HG03460 (cell line): ENCODE measurements around the gene RPL9.
"Not testable (repeated sequence)": the region's sequence is repeated elsewhere in the genome, so short reads cannot be mapped to it uniquely, and the experiment has no call there.

ENCODE experiments used
- ATAC-seq: cut with Tn5 transposase; IDR thresholded peaks from one replicate; pipeline ENCODE4 v1.9.1; 2021; ENCODE audit not compliant: unreplicated experiment

Gene RPL9

DNA sequence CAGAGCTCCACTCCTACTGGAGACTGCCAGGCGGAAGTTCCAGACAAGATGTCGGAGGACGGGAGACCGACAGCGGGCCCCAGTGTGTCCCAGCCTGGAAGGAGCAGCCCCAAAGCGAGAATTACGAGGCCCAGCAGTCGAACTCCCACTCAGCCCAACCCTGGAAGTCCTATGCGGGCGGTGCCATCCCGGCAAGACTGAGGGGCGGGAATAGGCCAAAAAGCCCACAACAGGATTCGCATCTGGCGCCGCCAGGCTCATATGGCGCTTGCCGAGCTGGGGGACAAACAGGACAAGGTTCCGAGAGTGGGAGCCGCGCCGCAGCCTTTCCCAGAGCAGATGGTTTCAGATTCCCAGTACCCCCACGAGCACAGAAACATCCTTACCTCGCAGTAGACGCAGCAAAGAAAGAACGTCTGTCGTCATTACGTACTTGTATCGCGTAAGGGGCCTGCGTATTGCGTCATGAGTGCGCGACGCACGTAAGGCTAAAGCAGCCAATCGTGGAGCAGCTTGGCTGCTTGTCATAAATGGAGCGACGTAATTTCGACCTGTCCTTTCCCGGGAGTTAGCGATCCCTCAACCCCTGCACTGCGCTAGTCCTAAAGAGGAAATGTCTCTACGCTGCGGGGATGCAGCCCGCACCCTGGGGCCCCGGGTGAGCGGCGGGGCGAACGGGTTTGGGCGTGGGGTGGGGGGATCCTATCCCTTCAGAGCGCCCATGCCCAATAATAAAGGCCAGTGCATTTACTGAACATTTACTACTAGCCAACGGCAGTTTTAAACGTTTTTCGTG is at the start of gene RPL9, which contains the start of gene LIAS:
Gene RPL9, minus strand, starts transcription at position 418 of the 796 bp plus-strand sequence. CDS start 483 bp downstream, outside the sequence.
Gene LIAS, plus strand, starts transcription at position 552 of the 796 bp plus-strand sequence. Its CDS starts 62 bp downstream, at position 614.
- ATAC-seq, result peak; percentile 74

DNA sequence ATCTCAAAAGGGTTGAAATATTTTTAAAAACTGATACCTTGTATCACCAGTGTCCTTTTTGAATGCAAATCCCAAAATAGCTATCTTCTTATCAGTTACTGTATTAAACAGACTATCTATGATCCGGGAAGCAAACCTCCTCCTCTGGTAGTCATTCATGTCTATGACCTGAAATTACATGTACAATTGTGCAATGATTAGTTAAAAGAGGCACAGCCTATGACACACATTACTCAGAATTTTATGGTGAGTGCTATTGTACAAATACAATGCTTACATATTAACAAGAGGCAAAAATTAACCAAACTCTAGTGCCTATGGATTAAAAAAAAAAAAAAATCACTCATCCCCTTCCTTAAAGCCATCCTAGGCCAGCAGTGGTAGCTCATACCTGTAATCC is 46.9 kb upstream of the RPL9 start:
- no peak for ATAC-seq

DNA sequence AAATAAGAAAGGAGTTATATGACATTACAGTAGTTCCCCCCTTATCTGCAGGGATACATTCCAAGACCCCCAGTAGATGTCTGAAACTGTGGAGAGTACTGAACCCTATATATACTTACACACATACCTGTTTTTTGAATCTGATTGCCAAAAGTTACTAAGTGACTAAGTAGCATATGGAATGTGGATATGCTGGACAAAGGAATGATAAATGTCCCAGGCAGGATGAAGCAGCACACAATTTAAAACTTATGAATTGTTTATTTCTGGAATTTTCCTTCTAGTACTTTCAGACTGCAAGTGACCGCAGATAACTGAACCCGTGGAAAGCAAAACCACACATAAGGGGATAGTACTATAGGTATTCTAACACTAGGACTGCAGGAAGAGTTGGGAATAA is 45.8 kb upstream of the RPL9 start:
- ATAC-seq, result no peak

DNA sequence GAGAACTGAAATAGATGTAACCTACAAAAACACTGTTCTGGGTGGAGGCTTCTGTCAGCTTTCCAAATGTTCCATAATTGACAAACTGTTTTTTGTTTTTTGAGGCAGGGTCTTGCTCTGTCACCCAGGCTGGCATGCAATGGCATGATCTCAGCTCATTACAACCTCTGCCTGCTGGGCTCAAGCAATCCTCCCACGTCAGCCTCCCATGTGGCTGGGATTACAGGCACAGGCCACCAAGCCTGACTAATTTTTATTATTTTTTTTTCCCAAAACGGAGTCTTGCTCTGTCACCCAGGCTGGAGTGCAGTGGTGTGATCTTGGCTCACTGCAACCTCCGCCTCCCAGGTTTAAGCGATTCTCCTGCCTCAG is 43.9 kb upstream of the RPL9 start:
- not testable (repeated sequence) for ATAC-seq

DNA sequence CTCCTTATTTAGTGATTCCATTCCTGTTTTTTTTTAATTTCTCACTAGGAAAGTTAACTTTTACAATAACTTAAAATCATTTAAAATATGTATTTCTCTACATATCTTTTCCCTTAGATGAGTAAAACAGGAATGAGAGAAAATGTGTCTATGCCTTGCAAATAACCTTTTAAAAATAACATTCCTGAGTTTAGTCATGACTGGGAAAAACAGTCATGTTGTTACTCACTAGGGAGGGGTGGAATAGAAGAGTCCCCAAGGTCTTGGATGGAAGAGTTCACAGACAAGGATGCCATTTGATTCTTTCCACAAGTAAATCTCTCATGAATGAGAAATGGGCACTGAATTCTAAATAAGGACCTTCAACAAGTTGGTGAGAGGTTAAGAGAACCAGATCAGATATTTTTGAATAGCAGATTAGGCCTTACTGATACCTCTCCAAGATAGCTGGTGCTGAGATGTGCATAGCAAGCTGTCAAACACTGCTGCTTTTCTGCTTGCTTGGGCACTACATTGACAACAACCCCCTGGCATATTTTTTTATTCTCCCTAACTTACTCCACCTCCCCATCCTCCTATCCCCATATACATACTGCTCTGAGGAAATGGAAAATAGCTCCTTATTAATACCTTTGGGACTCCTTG is 43.4 kb upstream of the RPL9 start:
- no peak for ATAC-seq

DNA sequence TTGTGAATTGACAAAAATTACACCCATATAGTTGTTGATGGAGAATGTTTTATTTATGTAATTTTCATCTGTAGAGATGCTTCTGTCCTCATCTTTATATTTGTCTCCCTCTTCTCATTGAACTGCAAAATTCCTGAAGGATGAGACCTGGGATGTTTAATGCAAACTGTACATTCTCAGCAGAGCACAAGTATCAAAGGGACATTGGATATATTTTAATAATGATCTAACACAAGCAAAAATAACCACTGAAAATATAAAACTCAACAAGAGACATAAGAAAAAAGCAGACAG is 40.0 kb upstream of the RPL9 start:
- ATAC-seq, result no peak

DNA sequence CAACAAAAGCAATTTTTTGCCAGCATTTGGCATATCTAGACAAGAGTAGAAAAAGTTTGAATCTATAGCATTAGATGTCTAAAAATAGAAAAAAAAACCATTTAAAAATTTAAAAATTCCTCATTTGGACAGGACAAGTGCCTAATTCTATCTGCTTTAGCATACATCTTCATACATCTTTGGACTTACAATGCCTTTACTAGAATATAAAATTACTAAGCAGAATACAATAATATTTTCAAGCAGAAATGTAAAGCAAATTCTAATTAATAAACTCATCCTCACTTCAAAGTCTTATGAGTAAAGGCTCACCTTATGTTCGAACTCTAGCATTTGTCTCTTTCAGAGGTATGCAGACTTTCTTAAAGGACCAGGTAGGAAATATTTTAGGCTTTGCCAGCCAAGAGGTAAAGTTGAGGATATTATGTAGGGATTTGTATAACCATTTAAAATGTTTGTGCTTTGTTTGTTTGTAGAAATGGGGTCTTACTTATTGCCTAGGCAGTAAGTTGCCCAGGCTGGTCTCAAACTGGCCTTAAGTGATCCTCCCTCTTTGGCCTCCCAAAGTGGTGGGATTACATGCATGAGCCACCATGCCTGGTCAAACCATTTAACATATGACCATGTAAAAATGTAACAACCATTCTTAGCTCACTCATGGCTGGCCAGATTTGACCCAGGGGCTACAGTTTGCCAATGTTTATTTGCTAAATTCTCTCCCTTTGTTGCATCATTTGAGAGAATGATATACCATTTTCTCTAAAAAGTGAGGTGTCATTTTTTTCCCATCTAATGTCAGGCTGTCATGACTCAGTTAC is 39.4 kb upstream of the RPL9 start:
- no peak for ATAC-seq

DNA sequence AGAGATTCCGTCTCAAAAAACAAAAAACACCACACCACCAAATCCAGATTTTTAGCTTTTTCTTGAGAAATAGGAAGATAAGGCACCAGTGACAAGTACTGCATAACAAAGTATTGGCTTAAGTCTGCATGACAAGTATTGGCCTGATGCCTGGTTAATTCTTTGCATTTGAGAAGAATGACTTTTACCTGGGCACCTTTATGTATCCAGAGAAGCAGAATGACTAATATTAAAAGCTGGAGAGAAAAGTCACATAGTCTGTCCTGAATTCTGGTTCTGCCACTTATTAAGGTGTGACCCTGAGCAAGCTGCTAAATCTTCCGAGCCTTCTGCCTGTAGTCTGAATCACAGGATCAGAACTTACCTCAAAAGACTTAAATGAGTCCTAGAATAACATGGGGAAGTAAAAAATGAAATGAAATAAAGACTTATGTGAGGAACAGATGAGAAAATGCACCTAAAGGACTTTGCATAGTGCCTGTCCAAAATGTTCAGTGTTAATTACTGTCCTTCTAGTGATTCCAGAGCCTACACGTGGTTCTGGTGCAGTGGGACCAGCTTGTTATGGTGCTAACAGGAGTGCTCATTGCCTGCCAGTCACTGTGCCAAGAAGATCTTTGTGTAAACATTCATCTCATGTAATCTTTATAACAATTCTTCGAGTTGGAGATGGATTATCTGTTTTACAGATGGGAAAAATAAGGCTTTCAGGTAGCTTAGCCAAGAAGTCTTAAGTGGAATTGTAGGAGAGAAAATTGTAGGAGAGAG is 36.9 kb upstream of the RPL9 start:
- ATAC-seq, result no peak

DNA sequence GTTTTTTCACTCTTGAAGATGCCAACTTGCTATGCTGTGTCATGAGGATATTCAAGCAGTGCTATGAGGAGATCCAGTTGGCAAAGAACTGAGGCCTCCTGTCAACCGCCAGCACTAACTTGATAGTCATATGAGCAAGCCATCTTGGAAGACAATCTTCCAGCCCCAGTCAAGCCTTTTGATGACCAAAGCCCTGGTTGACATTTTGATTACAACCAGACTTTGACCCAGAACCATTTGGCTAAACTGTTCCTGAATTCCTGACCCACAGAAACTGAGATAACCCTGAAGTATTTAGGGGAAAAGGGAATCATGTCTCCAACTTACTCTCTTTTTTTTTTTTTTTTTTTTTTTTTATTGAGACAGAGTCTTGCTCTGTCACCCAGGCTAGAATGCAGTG is 35.6 kb upstream of the RPL9 start:
- ATAC-seq, result no peak

DNA sequence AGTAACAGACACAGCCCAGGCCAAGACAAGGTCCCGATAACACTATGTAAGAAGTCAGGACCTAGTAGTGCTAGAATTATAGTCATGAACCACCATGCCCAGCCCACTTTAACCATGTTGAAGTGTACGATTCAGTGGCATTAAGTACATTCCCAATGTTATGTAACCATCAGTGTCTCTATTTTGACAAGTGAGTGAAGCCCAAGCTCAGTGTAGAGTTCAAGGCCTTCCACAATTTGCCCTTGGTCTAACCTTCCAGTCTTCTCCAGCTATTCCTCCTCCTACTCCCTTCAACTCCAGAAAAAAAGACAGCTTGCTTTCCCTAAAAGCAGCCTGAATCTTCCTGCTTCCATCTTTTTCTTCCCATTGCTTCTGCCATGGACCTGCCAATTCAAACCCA is 31.6 kb upstream of the RPL9 start:
- no peak for ATAC-seq

DNA sequence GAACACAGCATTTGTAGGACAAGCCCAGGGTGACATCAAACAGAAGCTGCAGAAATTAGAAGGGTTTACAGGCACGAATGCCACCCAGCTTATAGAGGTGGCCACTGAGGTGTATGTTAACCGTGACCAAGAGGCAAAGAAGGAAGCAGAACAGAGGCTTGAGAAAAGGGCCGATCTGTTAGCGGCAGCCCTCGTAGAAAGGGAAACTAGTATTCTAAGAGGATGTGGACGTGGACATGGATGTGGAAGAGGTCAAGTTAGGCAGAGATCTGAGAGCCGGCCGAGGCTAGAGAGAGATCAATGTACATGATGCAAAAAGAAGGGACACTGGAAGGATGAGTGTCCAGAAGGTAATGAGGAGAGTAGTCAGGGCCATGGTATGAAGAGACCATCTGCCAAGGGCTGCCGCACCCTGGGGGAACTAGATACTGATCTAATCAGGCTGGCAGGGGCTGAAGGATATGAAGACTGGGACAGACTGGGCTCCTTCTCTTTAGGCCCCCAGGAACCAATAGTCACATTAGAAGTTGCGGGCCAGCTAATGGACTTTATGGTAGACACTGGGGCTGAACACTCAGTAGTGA is 27.6 kb upstream of the RPL9 start:
- ATAC-seq, result no peak

DNA sequence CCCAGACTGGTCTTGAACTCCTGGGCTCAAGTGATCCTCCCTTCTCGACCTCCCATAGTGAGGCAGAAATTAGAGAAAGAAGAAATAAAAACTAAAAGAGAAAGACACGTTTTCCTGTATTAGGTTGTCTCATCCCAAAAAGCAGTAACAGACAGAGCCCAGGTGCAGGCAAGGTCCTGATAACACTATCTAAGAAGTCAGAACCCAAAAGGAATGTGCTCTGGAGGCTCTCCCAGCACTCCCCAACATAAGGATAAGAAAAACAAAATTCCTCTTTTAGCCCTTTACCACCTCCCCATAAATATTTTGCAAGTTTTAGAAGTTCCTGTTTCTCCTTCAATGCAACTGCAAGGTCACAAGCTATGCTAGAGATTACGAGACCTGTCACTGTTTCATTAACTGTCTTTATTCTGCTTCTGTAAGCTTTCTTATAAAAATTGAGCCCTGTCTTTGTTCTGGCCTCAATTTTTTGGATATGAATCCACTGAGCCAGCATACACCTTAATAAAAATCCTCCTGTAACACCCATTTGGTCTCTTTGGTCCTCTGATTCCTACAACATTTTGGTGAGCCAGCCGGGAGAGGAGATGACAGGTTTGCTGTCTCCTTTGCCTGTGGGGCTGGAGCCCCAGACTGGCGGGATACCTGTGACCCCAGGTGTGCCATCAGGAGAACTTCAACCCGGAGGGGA is 26.0 kb upstream of the RPL9 start:
- no peak for ATAC-seq

DNA sequence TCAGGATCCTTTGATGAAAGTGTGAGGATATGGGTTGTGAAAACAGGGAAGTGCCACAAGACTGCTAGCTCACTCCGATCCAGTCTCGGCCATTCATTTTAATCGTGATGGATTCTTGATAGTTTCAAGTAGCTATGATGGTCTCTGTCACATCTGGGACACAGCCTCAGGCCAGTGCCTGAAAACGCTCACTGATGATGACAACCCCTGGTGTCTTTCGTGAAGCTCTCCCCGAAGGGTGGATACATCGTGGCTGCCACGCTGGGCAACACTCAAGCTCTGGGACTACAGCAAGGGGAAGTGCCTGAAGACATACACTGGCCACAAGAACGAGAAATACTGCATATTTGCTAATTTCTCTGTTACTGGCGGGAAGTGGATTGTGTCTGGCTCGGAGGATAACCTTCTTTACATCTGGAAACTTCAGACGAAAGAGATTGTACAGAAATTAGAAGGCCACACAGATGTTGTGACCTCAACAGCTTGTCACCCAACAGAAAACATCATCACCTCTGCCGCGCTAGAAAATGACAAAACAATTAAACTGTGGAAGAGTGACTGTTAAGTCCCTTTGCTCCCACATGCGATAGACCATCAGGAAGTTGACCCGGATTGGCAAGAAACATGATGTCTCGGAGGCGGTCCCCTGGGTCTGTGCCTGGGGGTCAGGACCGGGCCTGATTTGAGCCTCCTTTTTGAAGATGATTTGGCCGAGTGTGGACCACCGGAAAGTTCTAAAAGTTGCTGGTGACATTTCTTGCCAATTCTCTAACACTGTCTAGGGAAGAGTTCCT is 22.4 kb upstream of the RPL9 start:
- no peak for ATAC-seq

DNA sequence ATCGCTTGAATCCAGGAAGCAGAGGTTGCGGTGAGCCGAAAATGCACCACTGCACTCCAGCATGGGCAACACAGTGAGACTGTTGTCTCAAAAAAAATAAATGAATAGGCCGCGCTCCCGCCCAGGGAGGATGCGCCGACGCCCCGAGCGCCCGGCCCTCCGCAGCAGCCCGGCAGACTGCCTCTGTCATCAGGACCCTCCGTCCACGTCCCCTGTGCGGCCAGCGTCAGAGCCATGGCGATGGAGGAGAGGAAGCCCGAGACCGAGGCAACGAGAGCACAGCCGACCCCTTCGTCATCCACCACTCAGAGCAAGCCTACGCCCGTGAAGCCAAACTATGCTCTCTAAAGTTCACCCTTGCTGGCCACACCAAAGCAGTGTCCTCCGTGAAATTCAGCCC is 21.5 kb upstream of the RPL9 start:
- no peak for ATAC-seq

DNA sequence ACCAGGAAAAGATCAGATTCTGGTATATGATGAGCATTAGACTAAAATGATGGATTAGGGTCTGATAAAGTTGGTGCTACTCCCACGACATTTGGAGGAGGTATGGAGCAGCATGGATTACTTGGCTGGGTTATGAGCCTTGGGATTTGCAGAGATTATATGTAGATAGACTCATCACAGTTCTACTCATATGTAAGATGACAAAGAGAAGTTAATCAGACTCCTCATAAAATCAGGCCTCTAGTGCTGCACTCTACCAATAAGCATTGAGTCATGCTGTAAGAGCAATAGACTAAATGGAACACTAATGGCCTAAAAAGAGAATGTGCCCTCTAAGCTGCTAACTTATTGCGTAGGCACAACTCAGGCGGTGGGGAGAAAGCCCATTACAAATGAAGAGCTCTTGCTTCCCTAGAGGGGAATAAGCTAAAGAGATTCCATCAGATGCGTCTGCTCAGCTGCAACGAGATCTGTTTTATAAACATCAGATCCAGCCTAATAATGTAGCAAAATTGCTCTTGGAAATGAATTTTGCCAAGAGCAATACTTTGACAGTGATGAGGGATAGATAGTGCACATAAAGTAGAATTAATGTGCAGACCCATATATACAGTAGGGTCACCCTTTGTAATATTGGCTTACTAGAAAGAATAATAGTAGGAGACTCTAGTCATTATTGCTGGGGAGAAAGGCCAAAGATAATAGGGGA is 17.6 kb upstream of the RPL9 start:
- ATAC-seq, result no peak

DNA sequence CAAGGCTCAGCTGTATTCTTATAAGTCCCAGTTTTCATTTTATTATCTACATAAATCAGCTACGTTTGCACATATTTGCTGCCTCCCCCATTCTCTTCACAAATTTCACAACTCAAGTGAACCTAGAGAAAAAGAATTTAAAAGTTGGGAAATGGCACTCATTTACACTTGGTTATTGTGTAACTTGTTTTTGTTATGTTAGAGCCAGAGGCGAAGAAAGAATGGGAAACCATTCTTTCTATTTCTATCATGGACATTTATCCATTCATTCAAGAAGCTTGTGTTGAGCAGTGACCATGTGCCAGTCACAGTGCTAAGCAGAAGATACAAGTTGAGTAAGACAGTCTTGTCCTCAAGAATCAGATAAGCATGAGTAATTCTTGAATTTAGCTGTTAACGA is 13.7 kb upstream of the RPL9 start:
- ATAC-seq, result no peak

DNA sequence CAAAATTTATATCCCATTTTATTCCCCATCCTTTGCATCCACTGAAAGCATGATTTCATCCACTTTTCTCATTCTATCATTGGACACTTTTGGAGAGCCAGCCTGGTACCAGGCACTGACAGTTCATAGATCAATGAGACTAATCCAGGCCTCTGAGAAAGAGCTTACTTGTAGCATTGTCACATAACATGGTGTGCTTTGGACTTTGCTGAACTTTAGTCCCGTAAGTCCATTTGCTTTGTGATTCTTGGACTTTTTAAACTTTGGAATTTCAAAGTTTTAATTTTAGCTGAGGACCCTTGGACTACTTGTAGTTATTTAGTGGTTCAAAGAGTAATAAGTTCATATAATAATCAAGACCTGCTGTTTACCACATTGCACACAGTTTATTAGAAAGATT is 11.7 kb upstream of the RPL9 start:
- ATAC-seq, result no peak

DNA sequence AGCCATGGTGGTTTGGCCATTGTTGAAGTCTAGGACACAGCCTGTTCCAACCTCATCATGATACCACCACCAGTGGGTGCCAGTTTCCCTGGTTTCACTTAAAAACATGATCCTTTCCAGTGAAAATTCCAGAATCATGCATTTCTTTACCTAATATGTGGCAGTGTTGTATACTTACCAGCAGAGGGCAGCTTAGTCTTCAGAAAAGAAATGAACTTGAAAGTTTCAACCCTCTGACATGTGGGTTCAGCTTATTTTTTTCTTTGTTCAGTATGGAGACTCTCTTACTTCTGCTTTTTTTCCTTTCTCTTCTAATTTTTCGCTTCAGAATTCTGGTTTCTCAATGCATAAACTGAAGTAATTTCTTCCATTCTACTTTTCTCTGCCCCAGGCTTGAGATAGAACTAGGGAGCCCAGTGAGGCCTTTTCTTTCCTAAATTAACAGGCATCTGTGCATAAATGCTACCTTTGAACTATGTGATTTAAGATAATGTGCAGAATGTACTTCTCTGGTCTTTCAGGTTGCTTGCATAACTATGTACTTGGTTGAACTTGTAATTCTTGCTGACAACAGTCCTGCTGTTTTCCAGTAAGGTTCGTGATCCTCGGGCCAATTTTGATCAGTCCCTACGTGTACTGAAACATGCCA is 10.8 kb upstream of the RPL9 start:
- ATAC-seq, result peak; percentile 80
